ENCODE data around the gene MEGF9. TPM values are rescaled to one million over a fixed set of nuclear protein-coding genes. Genes with fewer than 3 reads are reported as not detected.
"Not testable (repeated sequence)": the region's sequence is repeated elsewhere in the genome, so short reads cannot be mapped to it uniquely, and the experiment has no call there.

Gene MEGF9
- total and polyA plus RNA-seq, 9 donors, result 6.3 to 12.8 (median 7.2) TPM

- H3K9me3 ChIP-seq (replicated peaks; ENCODE audit: control insufficient read depth, low read depth, low read length), result no peaks in the 10 kb centered on the region
- H3K27ac ChIP-seq (ENCODE audit: low read length), result no peak overlapping the region
- no peak overlapping the region for H3K4me3 ChIP-seq (ENCODE audit: low read length)
- H3K36me3 ChIP-seq (ENCODE audit: control insufficient read depth, insufficient read depth, low read length), result peaks cover 5% of the 10 kb centered on the region
- peak; percentile 11 for DNase-seq
- H3K4me1 ChIP-seq (ENCODE audit: control insufficient read depth, insufficient read depth, low read length), result no peaks in the 10 kb centered on the region
- no peaks in the 10 kb centered on the region for H3K27me3 ChIP-seq (ENCODE audit: control insufficient read depth, insufficient read depth, low read length)
- WGBS (ENCODE audit: insufficient coverage), result no CpG with 5 or more reads among the region's 4 CpGs
Observed at GRCh38 chr9:120555839-120556238, 158.4 kb downstream of the MEGF9 start.

GRCh38 chr9:120552210-120552704 is 162.0 kb downstream of the MEGF9 start:
- DNase-seq; H3K27me3 ChIP-seq (ENCODE audit: control insufficient read depth, insufficient read depth, low read length); H3K4me1 ChIP-seq (ENCODE audit: control insufficient read depth, insufficient read depth, low read length); H3K27ac ChIP-seq (ENCODE audit: low read length); H3K4me3 ChIP-seq (ENCODE audit: low read length); H3K9me3 ChIP-seq (replicated peaks; ENCODE audit: control insufficient read depth, low read depth, low read length): not testable (repeated sequence)
- H3K36me3 ChIP-seq (ENCODE audit: control insufficient read depth, insufficient read depth, low read length), result peaks cover 17% of the 10 kb centered on the region
- WGBS (ENCODE audit: insufficient coverage), result no CpG with 5 or more reads among the region's 7 CpGs

Other genes starting within 250 kb of the MEGF9 start
- gene CDK5RAP2, start 134.3 kb downstream of the MEGF9 start, total RNA-seq, result 36.8 TPM
- 10 to 100 TPM; 38.8 to 55.1 (median 46.0) TPM for gene CDK5RAP2, start 134.3 kb downstream of the MEGF9 start, polyA plus RNA-seq (ENCODE audit: insufficient read depth in 1 of 8, insufficient read length in 8 of 8, low replicate concordance in 1 of 8)
- gene FBXW2, start 78.9 kb upstream of the MEGF9 start, total RNA-seq, result 22.6 TPM
- 10 to 100 TPM; 25.3 to 35.1 (median 28.6) TPM for gene FBXW2, start 78.9 kb upstream of the MEGF9 start, polyA plus RNA-seq (ENCODE audit: insufficient read depth in 1 of 8, insufficient read length in 8 of 8, low replicate concordance in 1 of 8)
- 19.4 TPM for gene PSMD5, start 128.5 kb upstream of the MEGF9 start, total RNA-seq
- gene PSMD5, start 128.5 kb upstream of the MEGF9 start, polyA plus RNA-seq (ENCODE audit: insufficient read depth in 1 of 8, insufficient read length in 8 of 8, low replicate concordance in 1 of 8), result 10 to 100 TPM; 17.1 to 24.9 (median 21.3) TPM
- 33.5 TPM for gene PHF19, start 162.7 kb upstream of the MEGF9 start, total RNA-seq
- gene PHF19, start 162.7 kb upstream of the MEGF9 start, polyA plus RNA-seq (ENCODE audit: insufficient read depth in 1 of 8, insufficient read length in 8 of 8, low replicate concordance in 1 of 8), result 10 to 100 TPM; 31.5 to 41.0 (median 38.5) TPM
- 3.2 TPM for gene TRAF1, start 212.3 kb upstream of the MEGF9 start, total RNA-seq
- 1 to 10 TPM; 3.1 to 5.2 (median 3.5) TPM for gene TRAF1, start 212.3 kb upstream of the MEGF9 start, polyA plus RNA-seq (ENCODE audit: insufficient read depth in 1 of 8, insufficient read length in 8 of 8, low replicate concordance in 1 of 8)